GM23248 (cell line): ENCODE data around the gene TCTN1. TPM values are rescaled to one million over a fixed set of nuclear protein-coding genes. Genes with fewer than 3 reads are reported as not detected.
A peak's percentile ranks its signal among the peaks of the same experiment; 100 is the strongest.

Experiments
- DNase-seq: peaks from one replicate; pipeline ENCODE4 v3.0.0-alpha.2; 2015
- H2AFZ ChIP-seq: fragments of 200-600 bp; sonication (generic); 2 replicates; pipeline ENCODE4 v1.6.1; 2016; ENCODE audit warnings: antibody characterized with exemption
- H3F3A ChIP-seq: fragments of 200-600 bp; sonication (generic); 2 replicates; pipeline ENCODE4 v1.6.1; 2016; ENCODE audit warnings: mild to moderate bottlenecking, antibody characterized with exemption, mixed run types; ENCODE audit not compliant: insufficient read depth
- H3K27ac ChIP-seq: fragments of 200-600 bp; sonication (generic); 2 replicates; pipeline ENCODE4 v1.5.1; 2016; ENCODE audit warnings: mild to moderate bottlenecking
- H3K27me3 ChIP-seq: fragments of 200-600 bp; sonication (generic); replicated peaks from 2 replicates; pipeline ENCODE4 v1.6.1; 2016; ENCODE audit warnings: mild to moderate bottlenecking; ENCODE audit not compliant: insufficient read depth
- H3K36me3 ChIP-seq: fragments of 200-600 bp; sonication (generic); 2 replicates; pipeline ENCODE4 v1.6.1; 2016; ENCODE audit warnings: low read depth, mild to moderate bottlenecking
- H3K4me1 ChIP-seq: fragments of 200-600 bp; sonication (generic); 2 replicates; pipeline ENCODE4 v1.6.1; 2016; ENCODE audit warnings: mild to moderate bottlenecking; ENCODE audit not compliant: insufficient read depth
- H3K4me2 ChIP-seq: fragments of 200-600 bp; sonication (generic); one replicate; pipeline ENCODE4 v1.6.1; 2016; ENCODE audit warnings: mild to moderate bottlenecking; ENCODE audit not compliant: unreplicated experiment
- H3K4me3 ChIP-seq: fragments of 200-600 bp; sonication (generic); 2 replicates; pipeline ENCODE4 v1.5.1; 2016; ENCODE audit warnings: mild to moderate bottlenecking
- H3K79me2 ChIP-seq: fragments of 200-600 bp; sonication (generic); 2 replicates; pipeline ENCODE4 v1.6.1; 2016; ENCODE audit warnings: mild to moderate bottlenecking; ENCODE audit not compliant: insufficient read depth
- H3K9ac ChIP-seq: fragments of 200-600 bp; sonication (generic); 2 replicates; pipeline ENCODE4 v1.6.1; 2016; ENCODE audit warnings: mild to moderate bottlenecking
- H3K9me2 ChIP-seq: fragments of 200-600 bp; sonication (generic); 2 replicates; pipeline ENCODE4 v1.6.1; 2016; ENCODE audit warnings: mixed run types, mild to moderate bottlenecking, moderate library complexity; ENCODE audit not compliant: insufficient read depth
- H3K9me3 ChIP-seq: fragments of 200-600 bp; sonication (generic); one replicate; pipeline ENCODE4 v1.6.1; 2017; ENCODE audit warnings: low read depth
- H4K20me1 ChIP-seq: fragments of 200-600 bp; sonication (generic); 2 replicates; pipeline ENCODE4 v1.6.0; 2016; ENCODE audit not compliant: insufficient read depth
- EZH2 ChIP-seq: fragments of 200-600 bp; sonication (generic); IDR thresholded peaks from 2 replicates; pipeline ENCODE4 v1.6.1; 2018; ENCODE audit warnings: antibody characterized with exemption, mild to moderate bottlenecking; ENCODE audit not compliant: insufficient read depth, poor library complexity, severe bottlenecking
- EZH2phosphoT487 ChIP-seq: fragments of 200-600 bp; sonication (generic); IDR thresholded peaks from 2 replicates; pipeline ENCODE4 v1.6.1; 2018; ENCODE audit warnings: antibody characterized with exemption, moderate library complexity, mild to moderate bottlenecking, low read depth; ENCODE audit not compliant: insufficient read depth
- WGBS, 2 experiments: methylation state at CpG; one replicate each; pipeline ENCODE4 v1.1.6; 2015 to 2017; ENCODE audit warnings: low lambda C conversion rate in 2 of 2, low coverage in 1 of 2; ENCODE audit errors: missing lambda C conversion rate in 2 of 2; 5-methylcytosine and 5-hydroxymethylcytosine counted together
- in situ Hi-C: fragments of 300-500 bp; cut with MboI; formaldehyde crosslinking; loops from 2 replicates; pipeline ENCODE4 v1.15.0; 2020
- polyA plus RNA-seq: library from polyadenylated mRNA; unstranded; fragments of >200 nt; fragmentation: Nextera tagmentation; extraction: Ambion mirVana; gene quantifications from 2 replicates; pipeline ENCODE4 v1.2.1, GENCODE V29; 2016
- total RNA-seq: library from RNA; depleted of rRNA; stranded (reverse); fragments of >200 nt; shearing (Covaris generic); gene quantifications from 2 replicates; pipeline ENCODE4 v1.2.3, GENCODE V29; 2014

Gene TCTN1
- total and polyA plus RNA-seq, 2 experiments from 2014 or later: 44.3 to 65.2 TPM

DNA sequence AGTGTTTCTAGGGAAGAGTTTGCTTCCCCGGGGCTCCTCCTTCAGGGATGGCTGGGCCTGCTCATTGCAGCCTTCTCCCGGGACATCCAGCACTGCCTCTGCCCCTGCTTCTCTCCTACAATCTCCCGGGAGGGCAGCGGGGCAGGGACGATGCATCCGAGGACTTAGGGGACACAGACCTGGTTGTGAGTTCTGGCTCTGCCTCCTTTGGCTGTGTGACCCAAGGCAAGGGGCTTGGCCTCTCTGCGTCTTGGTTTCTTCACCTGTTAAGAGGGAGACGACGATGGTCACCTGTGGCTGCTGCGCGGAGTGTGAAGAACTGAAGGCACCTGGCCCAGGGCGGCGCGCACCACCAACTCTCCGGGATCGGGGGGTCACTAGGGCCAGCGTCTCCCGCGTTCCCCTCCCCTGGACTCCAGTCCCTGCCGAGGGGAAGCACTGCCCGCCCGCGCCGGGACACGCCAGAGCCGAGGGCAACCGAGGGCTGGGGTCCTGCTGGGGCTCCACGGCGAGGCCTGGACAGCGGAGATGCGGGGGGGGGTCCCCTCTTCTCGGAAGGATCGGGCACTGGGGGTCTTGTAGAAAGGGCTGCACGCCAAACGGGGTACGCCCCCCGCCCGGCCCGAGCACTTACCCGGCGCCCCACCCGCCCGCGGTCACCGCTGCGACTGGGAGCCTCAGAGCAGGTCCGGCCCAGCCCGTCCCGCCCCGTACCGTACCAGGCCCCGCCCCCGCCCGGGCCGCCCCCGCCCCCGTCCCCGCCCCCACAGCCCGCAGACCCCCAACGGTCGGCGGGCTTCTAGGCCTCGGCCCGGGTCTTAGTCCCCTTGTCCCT is 74.7 kb downstream of the TCTN1 start, which contains the start of gene HVCN1:
Gene HVCN1, minus strand, starts transcription at position 670 of the 835 bp plus-strand sequence. CDS start 5,870 bp downstream, outside the sequence.
- Histone ChIP-seq H3K9ac (peak within 1 kb of the TSS; percentile 52), H2AFZ (peak within 1 kb of the TSS; percentile 78), H3K4me1 (no peaks in the 10 kb centered on the region), H3K36me3 (no peaks in the 10 kb centered on the region), H3K4me3 (peak within 1 kb of the TSS; percentile 67), H3K9me2 (no peaks in the 10 kb centered on the region), H3K79me2 (no peaks in the 10 kb centered on the region), H3K27ac (no peak within 1 kb of the TSS), H3K27me3 (no peaks in the 10 kb centered on the region; the same call in none of the 2 replicates), H3F3A (no peaks in the 10 kb centered on the region), H4K20me1 (no peaks in the 10 kb centered on the region), H3K4me2 (peak within 1 kb of the TSS; percentile 75), H3K9me3 (no peaks in the 10 kb centered on the region)
- in situ Hi-C loops: no loop called here
- no peak for TF ChIP-seq EZH2phosphoT487
- TF ChIP-seq EZH2: no peak
- 9 to 14% methylated on average over 21 to 31 of the region's 64 CpGs for WGBS, 2 experiments
- DNase-seq: peak; percentile 53

DNA sequence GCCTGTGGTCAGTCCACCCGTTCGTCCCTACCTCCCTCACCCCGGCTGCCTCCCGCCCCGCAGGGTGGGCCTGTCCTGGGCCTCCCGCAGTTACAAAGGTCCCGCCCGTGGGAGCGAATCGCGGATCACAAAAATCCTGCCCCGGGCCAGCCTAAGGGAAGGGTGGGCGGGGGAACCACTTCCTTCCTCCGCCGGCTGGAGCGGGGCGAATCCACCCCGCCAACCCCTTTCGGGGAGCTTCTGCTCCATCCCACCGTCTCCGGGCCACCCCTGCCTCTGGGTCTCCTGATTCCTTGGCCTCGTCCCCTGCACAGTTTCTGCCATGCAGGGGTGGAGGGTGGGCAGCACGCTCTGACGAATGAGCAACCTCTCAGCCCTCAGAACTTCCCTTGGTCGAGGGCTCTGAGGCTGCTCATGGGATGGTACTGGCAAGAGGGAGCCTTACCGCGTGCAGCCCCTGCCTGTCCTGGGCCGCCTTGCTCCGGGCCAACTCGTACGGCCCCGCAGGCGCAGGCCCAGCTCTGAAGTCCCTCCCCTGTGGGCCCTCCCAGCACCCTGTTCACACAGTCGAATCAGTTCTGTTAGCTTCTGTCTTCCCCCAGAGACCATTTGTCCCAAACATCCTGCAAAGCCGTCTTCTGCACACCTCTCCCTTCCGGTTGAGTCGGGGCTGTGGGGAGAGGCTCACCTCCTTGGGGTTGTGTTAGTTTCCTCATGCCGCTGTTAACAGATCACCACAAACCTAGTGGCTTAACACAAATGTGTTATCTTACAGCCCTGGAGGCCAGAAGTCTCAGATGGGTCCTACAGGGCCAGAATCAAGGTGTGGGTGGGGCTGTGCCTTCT is 75.6 kb downstream of the TCTN1 start:
- H3K9me2 ChIP-seq: no peaks in the 10 kb centered on the region
- peak overlapping the region; percentile 58 for H3K4me2 ChIP-seq

DNA sequence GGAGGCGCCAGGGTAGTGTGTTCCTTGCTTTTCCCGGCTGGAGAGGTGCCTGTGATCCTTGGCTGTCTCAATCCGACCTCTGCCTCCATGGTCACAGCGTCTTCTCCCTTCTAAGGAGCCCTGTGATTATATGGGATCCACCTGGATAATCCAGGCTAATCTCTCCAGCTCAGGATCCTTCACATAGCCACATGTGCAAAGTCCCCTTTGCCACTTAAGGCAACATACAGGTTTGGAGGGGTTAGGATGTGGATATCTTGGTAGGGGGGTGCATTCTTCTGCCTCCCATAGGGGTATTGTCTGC is 76.2 kb downstream of the TCTN1 start:
- Histone ChIP-seq H3K79me2 (no peaks in the 10 kb centered on the region), H3K4me2 (no peak overlapping the region), H3K36me3 (no peaks in the 10 kb centered on the region), H3K9me3 (no peaks in the 10 kb centered on the region), H3K4me1 (no peaks in the 10 kb centered on the region), H2AFZ (peak overlapping the region; percentile 78; the same call in 1 of the 2 replicates), H3K27ac (no peak overlapping the region), H3K27me3 (no peaks in the 10 kb centered on the region; the same call in none of the 2 replicates), H4K20me1 (no peaks in the 10 kb centered on the region), H3K4me3 (no peak overlapping the region), H3K9me2 (no peaks in the 10 kb centered on the region), H3F3A (no peaks in the 10 kb centered on the region), H3K9ac (no peak overlapping the region)
- in situ Hi-C loops: no loop called here
- TF ChIP-seq EZH2phosphoT487 (no peak), EZH2 (no peak)
- no peak for DNase-seq
- WGBS, 2 experiments: 62 to 71% methylated on average over 4 of the region's 4 CpGs

More for the DNA sequence above, 75.6 kb downstream of the TCTN1 start:
- Histone ChIP-seq H2AFZ (peak overlapping the region; percentile 78), H3K9me3 (no peaks in the 10 kb centered on the region), H3K27me3 (no peaks in the 10 kb centered on the region; the same call in none of the 2 replicates), H3K9ac (peak overlapping the region; percentile 52), H3K4me3 (peak overlapping the region; percentile 67), H3K4me1 (no peaks in the 10 kb centered on the region), H3K36me3 (no peaks in the 10 kb centered on the region), H4K20me1 (no peaks in the 10 kb centered on the region), H3K27ac (no peak overlapping the region), H3K79me2 (no peaks in the 10 kb centered on the region), H3F3A (no peaks in the 10 kb centered on the region)
- in situ Hi-C loops: no loop called here
- DNase-seq: peak; percentile 50
- TF ChIP-seq EZH2: no peak
- 9 to 10% methylated on average over 25 to 38 of the region's 38 CpGs for WGBS, 2 experiments

DNA sequence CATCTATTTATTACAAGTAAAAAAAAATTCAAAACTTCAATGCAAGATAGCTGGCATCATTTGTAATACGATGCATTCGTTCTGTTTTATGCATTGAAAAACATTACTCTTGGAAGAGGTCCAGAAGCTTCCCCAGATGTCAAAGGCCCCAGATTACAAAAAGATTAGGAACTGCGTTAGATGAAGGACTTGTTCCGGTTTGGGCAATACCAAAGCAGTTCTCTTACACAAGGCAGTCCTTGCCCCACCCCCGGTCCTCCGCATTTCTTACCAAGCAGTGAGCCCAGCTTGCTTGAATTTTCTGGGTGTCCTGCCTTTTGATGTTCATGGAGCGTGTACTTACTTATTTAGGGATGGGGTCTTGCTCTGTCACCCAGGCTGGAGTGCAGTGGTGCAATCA is 79.8 kb downstream of the TCTN1 start:
- 67 to 68% methylated on average over 7 of the region's 7 CpGs for WGBS, 2 experiments
- Histone ChIP-seq H3K9me2 (no peaks in the 10 kb centered on the region), H2AFZ (no peak overlapping the region), H3K79me2 (no peaks in the 10 kb centered on the region), H3F3A (no peaks in the 10 kb centered on the region), H3K36me3 (no peaks in the 10 kb centered on the region), H3K4me3 (no peak overlapping the region), H4K20me1 (no peaks in the 10 kb centered on the region), H3K4me2 (no peak overlapping the region), H3K9ac (no peak overlapping the region), H3K9me3 (no peaks in the 10 kb centered on the region), H3K27ac (no peak overlapping the region), H3K4me1 (no peaks in the 10 kb centered on the region; the same call in 1 of the 2 replicates), H3K27me3 (no peaks in the 10 kb centered on the region)
- no peak for DNase-seq
- in situ Hi-C loops: no loop called here
- TF ChIP-seq EZH2phosphoT487: no peak
- no peak for TF ChIP-seq EZH2
